Smooth muscle cell (in vitro differentiated cells): ENCODE results near the gene ITFG1. TPM values are rescaled to one million over a fixed set of nuclear protein-coding genes. Genes with fewer than 3 reads are reported as not detected.

ENCODE experiments used
- DNase-seq: peaks from one replicate; lab custom pipeline; 2025; ENCODE audit not compliant: unreplicated experiment; lab: John Stamatoyannopoulos, UW
- H2AFZ ChIP-seq: fragments of 200-600 bp; sonication (generic); 2 replicates; pipeline ENCODE4 v1.6.0; 2016; ENCODE audit warnings: antibody characterized with exemption, low read depth, mild to moderate bottlenecking
- H3F3A ChIP-seq: fragments of 200-600 bp; sonication (generic); 2 replicates; pipeline ENCODE4 v1.6.0; 2017; ENCODE audit warnings: antibody characterized with exemption, low read depth
- H3K27ac ChIP-seq: fragments of 200-600 bp; sonication (generic); 2 replicates; pipeline ENCODE4 v1.5.1; 2016; ENCODE audit warnings: low read depth, mild to moderate bottlenecking
- H3K27me3 ChIP-seq: fragments of 200-600 bp; sonication (generic); 2 replicates; pipeline ENCODE4 v1.6.1; 2016; ENCODE audit warnings: low read depth, mild to moderate bottlenecking
- H3K36me3 ChIP-seq: fragments of 200-600 bp; sonication (generic); 2 replicates; pipeline ENCODE4 v1.5.1; 2016; ENCODE audit warnings: low read depth
- H3K4me1 ChIP-seq: fragments of 200-600 bp; sonication (generic); 2 replicates; pipeline ENCODE4 v1.5.1; 2016; ENCODE audit warnings: low read depth
- H3K4me2 ChIP-seq: fragments of 200-600 bp; sonication (generic); 2 replicates; pipeline ENCODE4 v1.6.0; 2016; ENCODE audit warnings: mild to moderate bottlenecking
- H3K4me3 ChIP-seq: fragments of 200-600 bp; sonication (generic); 2 replicates; pipeline ENCODE4 v1.5.1; 2016; ENCODE audit warnings: mild to moderate bottlenecking
- H3K79me2 ChIP-seq: fragments of 200-600 bp; sonication (generic); 2 replicates; pipeline ENCODE4 v1.6.0; 2016; ENCODE audit warnings: low read depth, mild to moderate bottlenecking
- H3K9ac ChIP-seq: fragments of 200-600 bp; sonication (generic); 2 replicates; pipeline ENCODE4 v1.6.0; 2016; ENCODE audit warnings: low read depth
- H3K9me3 ChIP-seq: fragments of 200-600 bp; sonication (generic); replicated peaks from 2 replicates; pipeline ENCODE4 v1.5.1; 2016; ENCODE audit warnings: low read depth
- H4K20me1 ChIP-seq: fragments of 200-600 bp; sonication (generic); 2 replicates; pipeline ENCODE4 v1.6.0; 2016; ENCODE audit warnings: low read depth
- CTCF ChIP-seq: fragments of 200-600 bp; sonication (generic); IDR thresholded peaks from 2 replicates; pipeline ENCODE4 v1.5.1; 2017; ENCODE audit warnings: borderline replicate concordance, mild to moderate bottlenecking, antibody characterized with exemption; ENCODE audit not compliant: insufficient read depth, poor library complexity, severe bottlenecking
- WGBS: methylation state at CpG from one replicate; pipeline ENCODE4 v1.1.7; 2016; ENCODE audit warnings: low lambda C conversion rate; 5-methylcytosine and 5-hydroxymethylcytosine counted together
- polyA plus RNA-seq: library from polyadenylated mRNA; unstranded; fragments of >200 nt; fragmentation: Nextera tagmentation; extraction: Ambion mirVana; gene quantifications from 2 replicates; pipeline ENCODE4 v1.2.1, GENCODE V29; 2016
- total RNA-seq: library from RNA; depleted of rRNA; stranded (reverse); fragments of >200 nt; gene quantifications from 2 replicates; pipeline ENCODE4 v1.2.3, GENCODE V29; 2014

The ITFG1 gene
- total and polyA plus RNA-seq, 2 experiments from 2014 or later = 75.2 to 100 TPM

- Histone ChIP-seq H3K4me2 (no peak overlapping the region), H3K9ac (no peak overlapping the region), H3K79me2 (no peaks in the 10 kb centered on the region), H3K4me3 (no peak overlapping the region), H4K20me1 (no peaks in the 10 kb centered on the region), H3K36me3 (no peaks in the 10 kb centered on the region), H3K27ac (no peak overlapping the region), H3K9me3 (no peaks in the 10 kb centered on the region), H3K27me3 (no peaks in the 10 kb centered on the region), H2AFZ (no peak overlapping the region), H3F3A (no peaks in the 10 kb centered on the region), H3K4me1 (no peaks in the 10 kb centered on the region)
- no peak for DNase-seq
- WGBS = 76% methylated on average over 11 of the region's 11 CpGs
- TF ChIP-seq CTCF = no peak
Measured at GRCh38 chr16:47260503-47260902, 200.4 kb downstream of the ITFG1 start.

- Histone ChIP-seq H3K79me2 (no peaks in the 10 kb centered on the region), H3K27me3 (no peaks in the 10 kb centered on the region), H3K4me3 (no peak overlapping the region), H2AFZ (no peak overlapping the region), H4K20me1 (no peaks in the 10 kb centered on the region), H3K36me3 (no peaks in the 10 kb centered on the region), H3K9me3 (no peaks in the 10 kb centered on the region), H3F3A (no peaks in the 10 kb centered on the region), H3K27ac (no peak overlapping the region), H3K4me1 (no peaks in the 10 kb centered on the region), H3K4me2 (no peak overlapping the region), H3K9ac (no peak overlapping the region)
- 79% methylated on average over 2 of the region's 2 CpGs for WGBS
- no peak for DNase-seq
- TF ChIP-seq CTCF = peak; percentile 44
Measured at GRCh38 chr16:47258874-47259461, 201.9 kb downstream of the ITFG1 start.

GRCh38 chr16:47254756-47255155 lies 206.1 kb downstream of the ITFG1 start:
- Histone ChIP-seq H3K9ac (no peak overlapping the region), H2AFZ (no peak overlapping the region), H3K9me3 (no peaks in the 10 kb centered on the region), H3K27ac (no peak overlapping the region), H3K4me3 (no peak overlapping the region), H4K20me1 (no peaks in the 10 kb centered on the region), H3K4me2 (no peak overlapping the region), H3K27me3 (no peaks in the 10 kb centered on the region), H3K36me3 (no peaks in the 10 kb centered on the region), H3F3A (no peaks in the 10 kb centered on the region), H3K4me1 (no peaks in the 10 kb centered on the region), H3K79me2 (no peaks in the 10 kb centered on the region)
- no peak for TF ChIP-seq CTCF
- no peak for DNase-seq
- 93% methylated on average over 6 of the region's 6 CpGs for WGBS

GRCh38 chr16:47250983-47251382 lies 209.9 kb downstream of the ITFG1 start:
- Histone ChIP-seq H3K27ac (no peak overlapping the region), H4K20me1 (no peaks in the 10 kb centered on the region), H3K4me1 (peaks cover 7% of the 10 kb centered on the region), H3K36me3 (no peaks in the 10 kb centered on the region), H3K4me3 (no peak overlapping the region), H2AFZ (no peak overlapping the region), H3K9me3 (no peaks in the 10 kb centered on the region), H3K27me3 (no peaks in the 10 kb centered on the region), H3K79me2 (no peaks in the 10 kb centered on the region), H3F3A (no peaks in the 10 kb centered on the region), H3K4me2 (no peak overlapping the region), H3K9ac (no peak overlapping the region)
- no peak for TF ChIP-seq CTCF
- 83% methylated on average over 2 of the region's 2 CpGs for WGBS
- DNase-seq = no peak
